GM10248 (cell line): ENCODE data around the gene IRAG1.

Experiments
- CTCF ChIA-PET: fragments of 300-600 bp; sonication (Branson Sonifier 250); formaldehyde crosslinking; extraction: SDS; loops from one replicate; lab custom pipeline; 2021; ENCODE audit warnings: antibody characterized with exemption; lab: Yijun Ruan, JAX
- POLR2A ChIA-PET: fragments of 350-650 bp; sonication (Branson Sonifier 250); formaldehyde crosslinking; extraction: SDS; loops from one replicate; lab custom pipeline; 2020; ENCODE audit warnings: antibody characterized with exemption; lab: Yijun Ruan, JAX
- DNase-seq: peaks from one replicate; pipeline ENCODE4 v3.0.0; 2012; ENCODE audit errors: extremely low spot score
- TF ChIP-seq, protein P1 (sequence below): IDR thresholded peaks from 2 replicates; pipeline ENCODE4 v1.5.1; 2012; ENCODE audit warnings: mild to moderate bottlenecking, low read depth; ENCODE audit errors: extremely low read depth, missing control alignments, control extremely low read depth

Gene IRAG1

DNA sequence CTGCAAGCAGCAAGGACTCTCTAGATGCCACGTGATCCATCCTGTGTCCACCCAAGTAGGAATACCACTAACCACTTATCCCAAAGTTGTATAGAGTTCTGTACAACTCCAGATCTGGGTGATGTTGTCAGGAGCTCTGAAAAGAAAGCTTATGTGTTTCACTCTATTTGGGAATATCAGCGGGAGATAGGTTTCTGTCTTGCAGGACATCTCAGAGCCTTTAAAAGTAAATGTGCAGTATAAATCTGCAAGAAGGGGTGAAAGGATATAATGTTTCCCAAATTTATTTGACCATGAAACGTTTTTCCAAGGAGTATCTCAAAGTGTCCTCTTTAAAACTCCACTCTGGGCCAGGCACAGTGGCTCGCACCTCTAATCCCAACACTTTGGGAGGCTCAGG, 13.9 kb downstream of the IRAG1 start:
- ChIA-PET POLR2A (no interaction called here), CTCF (interaction anchor here (0.9 to 1.1 kb wide), 2 partner anchors 10 to 313 kb away, joined by 3 read pairs; no protein-coding TSS in a partner anchor)
- TF ChIP-seq, protein P1, sequence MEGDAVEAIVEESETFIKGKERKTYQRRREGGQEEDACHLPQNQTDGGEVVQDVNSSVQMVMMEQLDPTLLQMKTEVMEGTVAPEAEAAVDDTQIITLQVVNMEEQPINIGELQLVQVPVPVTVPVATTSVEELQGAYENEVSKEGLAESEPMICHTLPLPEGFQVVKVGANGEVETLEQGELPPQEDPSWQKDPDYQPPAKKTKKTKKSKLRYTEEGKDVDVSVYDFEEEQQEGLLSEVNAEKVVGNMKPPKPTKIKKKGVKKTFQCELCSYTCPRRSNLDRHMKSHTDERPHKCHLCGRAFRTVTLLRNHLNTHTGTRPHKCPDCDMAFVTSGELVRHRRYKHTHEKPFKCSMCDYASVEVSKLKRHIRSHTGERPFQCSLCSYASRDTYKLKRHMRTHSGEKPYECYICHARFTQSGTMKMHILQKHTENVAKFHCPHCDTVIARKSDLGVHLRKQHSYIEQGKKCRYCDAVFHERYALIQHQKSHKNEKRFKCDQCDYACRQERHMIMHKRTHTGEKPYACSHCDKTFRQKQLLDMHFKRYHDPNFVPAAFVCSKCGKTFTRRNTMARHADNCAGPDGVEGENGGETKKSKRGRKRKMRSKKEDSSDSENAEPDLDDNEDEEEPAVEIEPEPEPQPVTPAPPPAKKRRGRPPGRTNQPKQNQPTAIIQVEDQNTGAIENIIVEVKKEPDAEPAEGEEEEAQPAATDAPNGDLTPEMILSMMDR = no peak
- DNase-seq = no peak

DNA sequence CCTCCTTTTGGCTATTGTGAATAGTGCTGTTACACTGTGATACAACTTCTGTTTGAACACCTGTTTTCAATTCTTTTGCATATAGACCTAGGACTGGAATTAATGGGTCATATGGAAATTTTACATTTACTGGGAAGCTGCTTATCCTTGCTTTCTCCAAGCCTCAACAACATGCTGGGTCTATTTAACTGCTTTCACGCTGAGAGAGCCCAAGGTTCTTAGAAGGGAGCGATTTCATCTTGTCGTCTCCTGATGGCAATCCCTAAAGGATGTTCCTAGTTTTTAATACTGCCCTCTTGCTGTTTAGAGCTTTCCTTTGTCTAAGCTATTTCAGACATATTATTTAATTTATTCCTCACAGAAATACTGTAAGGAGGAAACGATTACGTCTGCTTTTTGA, 15.5 kb downstream of the IRAG1 start:
- ChIA-PET CTCF (interaction anchor here (1.1 kb wide), 1 partner anchor 15 kb away, joined by 4 read pairs; the partner anchor contains the start of gene IRAG1), POLR2A (no interaction called here)
- TF ChIP-seq, protein P1 = no peak
- DNase-seq = no peak

DNA sequence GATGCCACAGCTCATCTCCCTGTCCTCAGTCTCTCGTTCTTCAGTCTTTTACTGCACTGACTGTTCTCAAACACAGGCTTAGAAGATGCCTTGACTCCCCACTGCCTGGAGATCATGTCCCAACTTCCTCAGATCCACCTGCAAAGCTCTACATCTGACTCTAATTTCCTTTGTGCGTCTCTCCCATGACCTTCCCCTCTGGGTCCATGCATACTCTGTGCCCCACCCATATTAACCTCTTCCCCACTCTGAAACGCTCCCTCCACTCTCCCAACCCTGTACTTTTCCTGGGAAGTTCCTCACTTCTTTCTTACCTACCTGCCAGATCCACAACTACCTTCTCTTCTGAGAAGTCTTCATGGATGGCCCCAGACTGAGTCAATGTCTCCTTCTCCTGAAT, 16.6 kb downstream of the IRAG1 start:
- POLR2A ChIA-PET = no interaction called here
- TF ChIP-seq, protein P1 = no peak
- DNase-seq = no peak
- CTCF ChIA-PET = interaction anchor here (1.0 to 1.6 kb wide), 2 partner anchors 11 to 23 kb away, joined by 4 to 9 read pairs; no protein-coding TSS in a partner anchor

DNA sequence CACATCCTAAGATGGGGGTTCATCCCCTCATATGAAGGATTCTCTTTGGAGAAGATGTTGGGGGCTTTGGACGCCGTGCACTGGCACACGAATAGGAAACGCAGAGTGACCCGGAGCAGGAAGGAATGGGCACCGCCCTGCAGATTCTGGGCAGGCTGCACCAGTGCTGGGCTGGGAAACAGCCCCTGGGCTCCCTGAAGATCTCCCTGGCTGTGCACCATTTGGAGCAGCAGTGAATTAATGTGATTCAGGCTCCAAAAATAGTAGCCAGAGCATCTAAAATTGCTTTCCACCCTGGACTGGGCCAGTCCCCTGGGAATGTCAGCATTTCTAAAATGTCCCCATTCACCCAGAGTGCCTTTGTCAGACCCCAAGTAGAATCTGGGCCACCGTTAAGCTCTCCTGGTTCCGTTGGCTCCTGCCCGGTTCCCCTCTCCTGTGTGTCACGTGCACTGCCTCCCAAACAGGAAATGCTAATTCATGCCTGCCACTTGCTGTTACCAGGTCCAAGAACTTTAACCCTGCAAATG, 18.6 kb downstream of the IRAG1 start:
- ChIA-PET CTCF (interaction anchor here (1.2 to 1.6 kb wide), 2 partner anchors 10 to 13 kb away, joined by 3 to 4 read pairs; no protein-coding TSS in a partner anchor), POLR2A (no interaction called here)
- no peak for DNase-seq
- TF ChIP-seq, protein P1 = no peak

DNA sequence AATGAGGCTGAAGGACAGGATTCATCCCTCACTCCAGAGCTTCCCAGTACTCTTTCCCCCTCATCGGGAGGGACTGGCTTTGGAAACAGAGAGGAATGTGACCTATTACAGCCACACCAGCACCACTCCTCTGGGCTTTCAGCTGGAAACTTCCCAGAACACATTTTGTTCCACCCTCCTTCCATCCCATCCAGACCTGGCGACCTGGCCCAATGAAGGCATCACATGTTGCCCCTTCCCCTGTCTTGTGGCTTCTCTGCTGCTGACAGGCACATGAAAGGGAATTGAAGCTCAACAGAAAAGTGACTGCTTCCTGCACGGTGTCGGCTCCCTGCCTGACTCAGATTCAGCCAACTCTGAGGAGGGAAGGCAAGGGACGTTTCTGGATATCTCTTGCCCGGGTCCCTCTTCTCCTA, 19.1 kb downstream of the IRAG1 start:
- CTCF ChIA-PET = interaction anchor here (1.2 to 2.7 kb wide), 4 partner anchors 9 to 20 kb away, joined by 3 to 13 read pairs (median 4); no protein-coding TSS in a partner anchor
- TF ChIP-seq, protein P1 = no peak
- DNase-seq = no peak
- POLR2A ChIA-PET = no interaction called here

DNA sequence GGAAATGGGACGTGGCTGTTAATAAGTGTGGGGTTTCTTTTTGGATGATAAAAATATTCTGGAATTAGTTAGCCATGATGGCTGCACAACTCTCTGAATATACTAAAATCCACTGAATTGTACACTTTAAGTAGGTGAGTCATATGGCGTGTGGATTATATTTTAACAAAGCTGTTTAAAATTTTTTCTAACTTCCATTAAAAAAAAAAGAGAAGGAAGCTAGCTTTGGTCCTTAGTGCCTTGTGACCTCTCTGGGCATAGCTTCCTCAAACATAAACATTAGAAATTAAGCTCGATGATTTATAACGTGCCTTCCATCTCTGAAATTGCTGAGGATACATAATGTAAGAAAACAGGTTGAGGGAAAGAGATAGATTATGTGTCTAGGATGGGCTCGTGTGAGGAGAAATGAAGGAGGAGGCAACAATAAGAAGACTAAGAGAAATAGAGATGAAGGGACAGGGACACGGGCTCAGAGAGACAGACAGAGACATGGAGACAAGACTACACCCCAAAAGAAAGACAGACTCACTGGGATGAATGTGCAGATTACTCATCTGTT, 20.0 kb downstream of the IRAG1 start:
- ChIA-PET POLR2A (no interaction called here), CTCF (interaction anchor here (0.6 to 2.7 kb wide), 4 partner anchors 10 to 21 kb away, joined by 3 to 13 read pairs (median 4); no protein-coding TSS in a partner anchor)
- DNase-seq = no peak
- TF ChIP-seq, protein P1 = no peak
